Ascending aorta (tissue), 2 donors: ENCODE results near the gene NT5DC4. TPM values are rescaled to one million over a fixed set of nuclear protein-coding genes. Genes with fewer than 3 reads are reported as not detected.

Experiments used
- DNase-seq, 2 donors: peaks; one replicate each; pipeline ENCODE4 v3.0.0-alpha.2; 2019; ENCODE audit warnings: low spot score in 2 of 2
- H3K27ac ChIP-seq, 2 donors: fragments of 200-600 bp; sonication (generic); one replicate each; pipeline ENCODE4 v1.5.1; 2016 to 2017; ENCODE audit warnings: mild to moderate bottlenecking in 1 of 2
- H3K27me3 ChIP-seq: fragments of 200-600 bp; sonication (generic); one replicate; pipeline ENCODE4 v1.5.1; 2017
- H3K36me3 ChIP-seq, 2 donors: fragments of 200-600 bp; sonication (generic); one replicate each; pipeline ENCODE4 v1.5.1; 2016
- H3K4me1 ChIP-seq, 2 donors: fragments of 200-600 bp; sonication (generic); one replicate each; pipeline ENCODE4 v1.5.1; 2016 to 2017; ENCODE audit warnings: mild to moderate bottlenecking in 1 of 2
- H3K4me3 ChIP-seq, 2 donors: fragments of 200-600 bp; sonication (generic); one replicate each; pipeline ENCODE4 v1.5.1; 2016 to 2017; ENCODE audit warnings: mild to moderate bottlenecking in 1 of 2
- H3K9me3 ChIP-seq, 2 donors: fragments of 200-600 bp; sonication (generic); one replicate each; pipeline ENCODE4 v1.5.1; 2016
- CTCF ChIP-seq, 3 experiments: fragments of 200-600 bp in 2 of 3; fragments of 450-650 bp in 1 of 3; sonication (generic) in 2 of 3; IDR thresholded peaks; one replicate each; pipeline ENCODE4 v1.5.1; 2016 to 2019; ENCODE audit warnings: antibody characterized with exemption in 3 of 3, mild to moderate bottlenecking in 1 of 3, moderate library complexity in 1 of 3
- intact Hi-C: fragments of 100-400 bp; cut with DNase I; formaldehyde crosslinking; loops from one replicate; pipeline ENCODE4 v1.15.1; 2023
- total RNA-seq: library from RNA; depleted of rRNA; stranded (reverse); fragments of >200 nt; gene quantifications from one replicate; pipeline ENCODE4 v1.1.0, GENCODE V29; 2016

Gene NT5DC4
- total RNA-seq, 1 donor from 2014 or later: not detected

GRCh38 chr2:112692918-112693317 is 27.9 kb upstream of the NT5DC4 start:
- Histone ChIP-seq H3K9me3 (no peaks in the 10 kb centered on the region), H3K4me3 (no peak overlapping the region), H3K36me3 (no peaks in the 10 kb centered on the region), H3K4me1 (no peaks in the 10 kb centered on the region), H3K27ac (no peak overlapping the region), H3K27me3 (no peaks in the 10 kb centered on the region)
- DNase-seq: no peak
- TF ChIP-seq CTCF (IDR thresholded peaks at IDR 0.05): no peak
- intact Hi-C loops: no loop called here

DNA sequence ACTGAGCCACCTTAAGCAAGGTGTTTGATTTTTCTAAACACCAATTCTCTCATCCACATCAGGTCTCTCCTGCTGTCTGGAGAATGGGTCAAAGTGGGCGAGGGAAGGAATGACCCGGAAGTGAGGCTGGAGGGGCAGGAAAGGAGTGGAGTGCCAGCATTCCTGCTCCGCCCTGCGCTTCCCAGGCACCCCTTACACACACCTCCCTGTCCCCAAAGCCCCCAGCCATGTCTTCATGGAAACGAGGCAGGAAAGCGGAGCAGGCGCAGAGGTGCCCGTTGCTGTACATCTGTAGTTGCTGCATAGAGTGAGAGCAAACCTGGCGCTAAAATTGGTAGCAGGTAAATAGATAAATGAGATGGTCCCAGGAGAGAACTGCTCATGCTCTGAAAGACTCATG is 27.2 kb upstream of the NT5DC4 start:
- TF ChIP-seq CTCF (IDR thresholded peaks at IDR 0.05): no peak
- Histone ChIP-seq H3K4me3 (no peak overlapping the region), H3K4me1 (no peaks in the 10 kb centered on the region), H3K27me3 (no peaks in the 10 kb centered on the region), H3K36me3 (no peaks in the 10 kb centered on the region), H3K9me3 (no peaks in the 10 kb centered on the region), H3K27ac (no peak overlapping the region)
- intact Hi-C loops: no loop called here
- DNase-seq: no peak

- intact Hi-C loops: no loop called here
- Histone ChIP-seq H3K4me3 (no peak overlapping the region), H3K4me1 (no peaks in the 10 kb centered on the region), H3K36me3 (no peaks in the 10 kb centered on the region), H3K9me3 (no peaks in the 10 kb centered on the region), H3K27me3 (no peaks in the 10 kb centered on the region), H3K27ac (no peak overlapping the region)
- TF ChIP-seq CTCF (IDR thresholded peaks at IDR 0.05): no peak
- no peak for DNase-seq
Observed at GRCh38 chr2:112694182-112694581, 26.6 kb upstream of the NT5DC4 start.

GRCh38 chr2:112698834-112699515 is 21.8 kb upstream of the NT5DC4 start:
- TF ChIP-seq CTCF (IDR thresholded peaks at IDR 0.05): no peak
- DNase-seq: no peak
- Histone ChIP-seq H3K4me3 (no peak overlapping the region), H3K27me3 (no peaks in the 10 kb centered on the region), H3K27ac (no peak overlapping the region), H3K4me1 (no peaks in the 10 kb centered on the region), H3K9me3 (no peaks in the 10 kb centered on the region), H3K36me3 (no peaks in the 10 kb centered on the region)
- intact Hi-C loops: no loop called here

GRCh38 chr2:112699984-112700667 is 20.7 kb upstream of the NT5DC4 start:
- Histone ChIP-seq H3K4me1 (no peaks in the 10 kb centered on the region), H3K27me3 (no peaks in the 10 kb centered on the region), H3K4me3 (no peak overlapping the region), H3K36me3 (no peaks in the 10 kb centered on the region), H3K27ac (no peak overlapping the region), H3K9me3 (no peaks in the 10 kb centered on the region)
- TF ChIP-seq CTCF (IDR thresholded peaks at IDR 0.05): no peak
- intact Hi-C loops: no loop called here
- DNase-seq: no peak
